Breast epithelium (tissue), 4 donors: ENCODE measurements around the gene VPS26A. TPM values are rescaled to one million over a fixed set of nuclear protein-coding genes. Genes with fewer than 3 reads are reported as not detected.

Experiments used
- DNase-seq, 2 donors: peaks; one replicate each; pipeline ENCODE4 v3.0.0-alpha.2; 2019; ENCODE audit warnings: low spot score in 2 of 2
- H3K27ac ChIP-seq, 2 donors: fragments of 200-600 bp; sonication (generic) in 1 of 2; one replicate each; pipeline ENCODE4 v1.5.1; 2016 to 2019; ENCODE audit warnings: mild to moderate bottlenecking in 1 of 2
- H3K27me3 ChIP-seq, 2 donors: fragments of 200-600 bp; sonication (generic) in 1 of 2; one replicate each; pipeline versions ENCODE4 v1.5.1 to v1.6.0; 2017 to 2019; ENCODE audit warnings: control low read depth in 1 of 2, mild to moderate bottlenecking in 1 of 2
- H3K36me3 ChIP-seq: fragments of 200-600 bp; one replicate; pipeline ENCODE4 v1.5.1; 2019
- H3K4me1 ChIP-seq, 2 donors: fragments of 200-600 bp; sonication (generic); one replicate each; pipeline ENCODE4 v1.5.1; 2016 to 2019; ENCODE audit warnings: control low read depth in 1 of 2
- H3K4me3 ChIP-seq, 3 donors: fragments of 200-600 bp; sonication (generic); 1 replicate in 2 of 3; 2 replicates in 1 of 3; pipeline ENCODE4 v1.5.1; 2016 to 2019; ENCODE audit warnings: mild to moderate bottlenecking in 3 of 3, moderate library complexity in 2 of 3
- H3K9me3 ChIP-seq, 2 donors: fragments of 200-600 bp; sonication (generic) in 1 of 2; one replicate each; pipeline ENCODE4 v1.5.1; 2016 to 2019; ENCODE audit warnings: control low read depth in 1 of 2
- CTCF ChIP-seq, 3 donors: fragments of 450-650 bp; IDR thresholded peaks; one replicate each; pipeline ENCODE4 v1.5.1; 2016 to 2017; ENCODE audit warnings: antibody characterized with exemption in 3 of 3, mild to moderate bottlenecking in 3 of 3, moderate library complexity in 3 of 3
- POLR2A ChIP-seq: fragments of 450-650 bp; IDR thresholded peaks from one replicate; pipeline ENCODE4 v1.6.1; 2016; ENCODE audit warnings: antibody characterized with exemption, mild to moderate bottlenecking, moderate library complexity
- POLR2AphosphoS5 ChIP-seq, 3 donors: sonication (generic); formaldehyde crosslinking; IDR thresholded peaks; one replicate each; pipeline ENCODE4 v1.6.1; 2017; ENCODE audit warnings: antibody characterized with exemption in 3 of 3
- intact Hi-C: fragments of 100-400 bp; cut with DNase I; formaldehyde crosslinking; loops from one replicate; pipeline ENCODE4 v1.15.1; 2023; ENCODE audit warnings: low total_unique reads
- total RNA-seq, 3 donors: library from RNA; depleted of rRNA; stranded (reverse); fragments of >200 nt; gene quantifications; one replicate each; pipeline ENCODE4 v1.1.0, GENCODE V29; 2016

The VPS26A gene
- total RNA-seq, 3 donors from 2014 or later, result 32.1 to 56.0 (median 40.8) TPM

GRCh38 chr10:69102440-69102839, 21.5 kb upstream of the VPS26A start:
- no peaks in the 10 kb centered on the region for H3K9me3 ChIP-seq
- H3K27me3 ChIP-seq, result no peaks in the 10 kb centered on the region
- intact Hi-C loops, result no loop called here
- H3K36me3 ChIP-seq, result no peaks in the 10 kb centered on the region
- TF ChIP-seq POLR2A, result no peak
- no peak for TF ChIP-seq POLR2AphosphoS5 (IDR thresholded peaks at IDR 0.05)
- no peak for TF ChIP-seq CTCF (IDR thresholded peaks at IDR 0.05)
- no peak overlapping the region for H3K4me3 ChIP-seq
- no peaks in the 10 kb centered on the region for H3K4me1 ChIP-seq
- no peak overlapping the region for H3K27ac ChIP-seq
- DNase-seq, result no peak

- Histone ChIP-seq H3K36me3 (no peaks in the 10 kb centered on the region), H3K27ac (no peak overlapping the region), H3K9me3 (no peaks in the 10 kb centered on the region), H3K27me3 (no peaks in the 10 kb centered on the region), H3K4me1 (no peaks in the 10 kb centered on the region), H3K4me3 (no peak overlapping the region)
- intact Hi-C loops, result no loop called here
- DNase-seq, result no peak
- TF ChIP-seq CTCF (IDR thresholded peaks at IDR 0.05) (no peak), POLR2A (no peak), POLR2AphosphoS5 (IDR thresholded peaks at IDR 0.05) (no peak)
These were observed 20.2 kb upstream of the VPS26A start for GRCh38 chr10:69103784-69104183.

GRCh38 chr10:69104994-69105790, 18.8 kb upstream of the VPS26A start:
- no peaks in the 10 kb centered on the region for H3K4me1 ChIP-seq
- intact Hi-C loops, result no loop called here
- no peaks in the 10 kb centered on the region for H3K36me3 ChIP-seq
- H3K27ac ChIP-seq, result no peak overlapping the region
- no peaks in the 10 kb centered on the region for H3K9me3 ChIP-seq
- no peak overlapping the region for H3K4me3 ChIP-seq
- no peaks in the 10 kb centered on the region for H3K27me3 ChIP-seq
- DNase-seq, result no peak
- no peak for TF ChIP-seq POLR2AphosphoS5 (IDR thresholded peaks at IDR 0.05)
- TF ChIP-seq CTCF (IDR thresholded peaks at IDR 0.05), result no peak
- TF ChIP-seq POLR2A, result no peak

GRCh38 chr10:69107176-69107490, 16.8 kb upstream of the VPS26A start:
- no peak overlapping the region for H3K4me3 ChIP-seq
- H3K36me3 ChIP-seq, result no peaks in the 10 kb centered on the region
- H3K27me3 ChIP-seq, result no peaks in the 10 kb centered on the region
- H3K27ac ChIP-seq, result no peak overlapping the region
- H3K9me3 ChIP-seq, result no peaks in the 10 kb centered on the region
- DNase-seq, result no peak
- H3K4me1 ChIP-seq, result no peaks in the 10 kb centered on the region
- intact Hi-C loops, result no loop called here
- TF ChIP-seq POLR2AphosphoS5 (IDR thresholded peaks at IDR 0.05) (no peak), CTCF (IDR thresholded peaks at IDR 0.05) (no peak), POLR2A (no peak)

GRCh38 chr10:69107699-69108098, 16.3 kb upstream of the VPS26A start:
- Histone ChIP-seq H3K27ac (no peak overlapping the region), H3K4me3 (no peak overlapping the region), H3K27me3 (no peaks in the 10 kb centered on the region), H3K9me3 (no peaks in the 10 kb centered on the region), H3K4me1 (no peaks in the 10 kb centered on the region), H3K36me3 (no peaks in the 10 kb centered on the region)
- TF ChIP-seq CTCF (IDR thresholded peaks at IDR 0.05), result no peak
- TF ChIP-seq POLR2A, result no peak
- TF ChIP-seq POLR2AphosphoS5 (IDR thresholded peaks at IDR 0.05), result no peak
- DNase-seq, result no peak
- intact Hi-C loops, result no loop called here
